H1 (cell line): ENCODE data around the gene TFDP3. TPM values are rescaled to one million over a fixed set of nuclear protein-coding genes. Genes with fewer than 3 reads are reported as not detected.

Experiments used
- CTCF ChIA-PET: fragments of 300-600 bp; sonication (Branson Sonifier 250); formaldehyde crosslinking; loops from one replicate; lab custom pipeline; 2021; ENCODE audit not compliant: partially characterized antibody; lab: Charles Lee
- POLR2A ChIA-PET: fragments of 300-600 bp; sonication (Branson Sonifier 250); formaldehyde crosslinking; loops from one replicate; lab custom pipeline; 2021; ENCODE audit warnings: inconsistent platforms; ENCODE audit not compliant: partially characterized antibody; lab: Charles Lee
- DNase-seq, 2 experiments: peaks; one replicate each; pipeline versions ENCODE4 v3.0.0 to v3.0.0-alpha.2; 2010 to 2022; ENCODE audit warnings: low spot score in 2 of 2, low read depth in 1 of 2, mixed read lengths in 1 of 2
- FAIRE-seq: peaks from 2 replicates; lab custom pipeline; 2011; peaks lifted over from hg19 to GRCh38; lab: Jason Lieb, UNC
- H2AFZ ChIP-seq: 2 replicates; pipeline ENCODE4 v1.8.1; 2012; ENCODE audit warnings: low read length, inconsistent platforms
- H2AK5ac ChIP-seq: 2 replicates; pipeline ENCODE4 v1.6.1; 2013; ENCODE audit warnings: low read depth, low read length
- H2BK120ac ChIP-seq: replicated peaks from 2 replicates; pipeline ENCODE3; 2013; ENCODE audit warnings: low read depth, low read length, inconsistent platforms
- H2BK12ac ChIP-seq: 2 replicates; pipeline ENCODE4 v1.6.1; 2013; ENCODE audit warnings: low read depth, low read length
- H2BK15ac ChIP-seq: 2 replicates; pipeline ENCODE4 v1.6.1; 2013; ENCODE audit warnings: low read length
- H2BK20ac ChIP-seq: 2 replicates; pipeline ENCODE4 v1.6.1; 2013; ENCODE audit warnings: low read length
- H2BK5ac ChIP-seq: 2 replicates; pipeline ENCODE4 v1.6.1; 2013; ENCODE audit warnings: low read depth, low read length
- H3K14ac ChIP-seq: 2 replicates; pipeline ENCODE4 v1.6.1; 2013; ENCODE audit warnings: inconsistent platforms; ENCODE audit not compliant: insufficient read length
- H3K18ac ChIP-seq: 2 replicates; pipeline ENCODE4 v1.6.1; 2013; ENCODE audit warnings: low read length; ENCODE audit errors: extremely low read depth
- H3K23ac ChIP-seq: 2 replicates; pipeline ENCODE4 v1.6.1; 2013; ENCODE audit warnings: inconsistent platforms; ENCODE audit not compliant: insufficient read length
- H3K23me2 ChIP-seq: 2 replicates; pipeline ENCODE4 v1.6.1; 2013; ENCODE audit warnings: low read depth, low read length
- H3K27ac ChIP-seq: 2 replicates; pipeline ENCODE4 v1.6.1; 2011; ENCODE audit warnings: low read depth, low read length, inconsistent platforms
- H3K27me3 ChIP-seq, 4 experiments: replicated peaks in 1 of 4; 1 replicate in 1 of 4; 2 replicates in 3 of 4; pipeline versions ENCODE4 v1.6.1 to v1.8.1; 2011 to 2013; ENCODE audit warnings: low read length in 3 of 4, mild to moderate bottlenecking in 3 of 4, inconsistent platforms in 2 of 4, mixed read lengths in 2 of 4, moderate library complexity in 1 of 4; ENCODE audit not compliant: control insufficient read depth in 3 of 4, insufficient read depth in 3 of 4; ENCODE audit errors: extremely low read depth in 1 of 4
- H3K36me3 ChIP-seq, 4 experiments: 2 replicates each; pipeline versions ENCODE4 v1.6.1 to v1.8.1; 2011 to 2013; ENCODE audit warnings: mild to moderate bottlenecking in 4 of 4, low read length in 3 of 4, moderate library complexity in 2 of 4, control low read depth in 1 of 4, inconsistent platforms in 1 of 4; ENCODE audit not compliant: insufficient read depth in 4 of 4, control insufficient read depth in 2 of 4
- H3K4ac ChIP-seq: replicated peaks from 2 replicates; pipeline ENCODE3; 2013; ENCODE audit warnings: low read length, low read depth, mixed read lengths, inconsistent platforms; ENCODE audit not compliant: insufficient read length
- H3K4me1 ChIP-seq, 4 experiments: replicated peaks in 1 of 4; 1 replicate in 1 of 4; 2 replicates in 3 of 4; pipeline versions ENCODE4 v1.6.1 to v1.8.1; 2011 to 2013; ENCODE audit warnings: low read length in 3 of 4, inconsistent platforms in 2 of 4, mixed read lengths in 1 of 4; ENCODE audit not compliant: insufficient read depth in 4 of 4, control insufficient read depth in 3 of 4
- H3K4me2 ChIP-seq, 2 experiments: 2 replicates each; pipeline versions ENCODE4 v1.6.1 to v1.8.1; 2011 to 2013; ENCODE audit warnings: low read depth in 2 of 2, low read length in 2 of 2, control low read depth in 1 of 2, inconsistent platforms in 1 of 2, mild to moderate bottlenecking in 1 of 2; ENCODE audit not compliant: insufficient read depth in 1 of 2
- H3K4me3 ChIP-seq, 4 experiments: fragments of 200-600, 300-600 bp in 1 of 4; sonication (generic), shearing (Covaris generic), sonication (Bioruptor Twin) in 1 of 4; 2 replicates each; pipeline versions ENCODE4 v1.5.1 to v1.8.1; 2011 to 2016; ENCODE audit warnings: low read length in 4 of 4, low read depth in 3 of 4, control low read depth in 2 of 4, inconsistent platforms in 2 of 4, mild to moderate bottlenecking in 2 of 4, mixed read lengths in 1 of 4, moderate library complexity in 1 of 4; ENCODE audit not compliant: insufficient read depth in 2 of 4; ENCODE audit errors: extremely low read depth in 1 of 4
- H3K56ac ChIP-seq: replicated peaks from 2 replicates; pipeline ENCODE3; 2013; ENCODE audit warnings: low read depth, mild to moderate bottlenecking, mixed read lengths, low read length, inconsistent platforms; ENCODE audit not compliant: insufficient read length
- H3K79me1 ChIP-seq: 2 replicates; pipeline ENCODE4 v1.6.1; 2013; ENCODE audit warnings: low read depth, low read length, control low read depth
- H3K79me2 ChIP-seq, 2 experiments: 2 replicates each; pipeline versions ENCODE4 v1.6.1 to v1.8.1; 2012 to 2013; ENCODE audit warnings: low read length in 2 of 2, mild to moderate bottlenecking in 2 of 2, inconsistent platforms in 1 of 2; ENCODE audit not compliant: insufficient read depth in 2 of 2, control insufficient read depth in 1 of 2
- H3K9ac ChIP-seq, 4 experiments: replicated peaks in 1 of 4; 1 replicate in 1 of 4; 2 replicates in 3 of 4; pipeline versions ENCODE4 v1.6.1 to v1.8.1; 2011 to 2013; ENCODE audit warnings: low read depth in 3 of 4, low read length in 3 of 4, control low read depth in 2 of 4, mild to moderate bottlenecking in 2 of 4, moderate library complexity in 2 of 4, inconsistent platforms in 1 of 4; ENCODE audit errors: extremely low read depth in 1 of 4
- H3K9me3 ChIP-seq, 2 experiments: 2 replicates each; pipeline versions ENCODE4 v1.6.1 to v1.8.1; 2012 to 2013; ENCODE audit warnings: mild to moderate bottlenecking in 2 of 2, moderate library complexity in 2 of 2, control low read depth in 1 of 2, inconsistent platforms in 1 of 2, low read depth in 1 of 2, low read length in 1 of 2, mixed read lengths in 1 of 2; ENCODE audit not compliant: insufficient read depth in 2 of 2
- H4K20me1 ChIP-seq, 2 experiments: replicated peaks in 1 of 2; 2 replicates each; pipeline versions ENCODE3 to v1.8.1; 2011 to 2013; ENCODE audit warnings: inconsistent platforms in 2 of 2, low read length in 2 of 2, mild to moderate bottlenecking in 1 of 2; ENCODE audit not compliant: insufficient read depth in 2 of 2, control insufficient read depth in 1 of 2
- H4K5ac ChIP-seq: 2 replicates; pipeline ENCODE4 v1.6.1; 2013; ENCODE audit warnings: low read length, low read depth, mixed read lengths, inconsistent platforms; ENCODE audit not compliant: insufficient read length
- H4K8ac ChIP-seq: 2 replicates; pipeline ENCODE4 v1.8.0; 2013; ENCODE audit warnings: mild to moderate bottlenecking, moderate library complexity, low read length, inconsistent platforms; ENCODE audit not compliant: insufficient read depth; ENCODE audit errors: extremely low read depth
- H4K91ac ChIP-seq: replicated peaks from 2 replicates; pipeline ENCODE3; 2013; ENCODE audit warnings: low read length, mixed read lengths, inconsistent platforms; ENCODE audit not compliant: insufficient read length
- BACH1 ChIP-seq: IDR thresholded peaks from 2 replicates; pipeline ENCODE4 v1.6.1; 2012; ENCODE audit warnings: low read length, improper control_type of control experiment
- CBX8 ChIP-seq: fragments of 300-800, 300-1000 bp; sonication (generic); IDR thresholded peaks from 2 replicates; pipeline ENCODE4 v1.7.1; 2016; ENCODE audit warnings: low read depth, low read length, borderline replicate concordance
- CREB1 ChIP-seq: IDR thresholded peaks from 2 replicates; pipeline ENCODE4 v1.6.1; 2012; ENCODE audit warnings: inconsistent platforms
- JUND ChIP-seq: IDR thresholded peaks from 2 replicates; pipeline ENCODE4 v1.6.1; 2011; ENCODE audit warnings: mild to moderate bottlenecking, improper control_type of control experiment, low read length
- POU5F1 ChIP-seq: IDR thresholded peaks from 2 replicates; pipeline ENCODE4 v1.6.1; 2011; ENCODE audit warnings: low read depth, mild to moderate bottlenecking, low read length, moderate library complexity
- RAD21 ChIP-seq, 2 experiments: IDR thresholded peaks in 1 of 2; conservative IDR thresholded peaks in 1 of 2; 2 replicates each; pipeline ENCODE4 v1.6.1; 2011; ENCODE audit warnings: low read depth in 2 of 2, low read length in 2 of 2, improper control_type of control experiment in 1 of 2, inconsistent platforms in 1 of 2, mild to moderate bottlenecking in 1 of 2, moderate library complexity in 1 of 2
- RBBP5 ChIP-seq: IDR thresholded peaks from 2 replicates; pipeline ENCODE4 v1.7.1; 2012; ENCODE audit warnings: low read depth, mild to moderate bottlenecking, inconsistent platforms, low read length, moderate library complexity, borderline replicate concordance
- SIX5 ChIP-seq: IDR thresholded peaks from 2 replicates; pipeline ENCODE4 v1.6.1; 2011; ENCODE audit warnings: mild to moderate bottlenecking, low read depth, low read length
- SP1 ChIP-seq: IDR thresholded peaks from 2 replicates; pipeline ENCODE4 v1.6.1; 2011; ENCODE audit warnings: low read depth, low read length
- SUZ12 ChIP-seq: fragments of 200-600 bp; sonication (generic); IDR thresholded peaks from 2 replicates; pipeline ENCODE4 v1.6.1; 2012; ENCODE audit warnings: mild to moderate bottlenecking, inconsistent platforms, low read length, moderate library complexity, mixed read lengths
- WGBS, 2 experiments: shearing (Covaris generic) in 1 of 2; methylation state at CpG; one replicate each; pipeline versions ENCODE4 v1.1.6 to v1.1.7; 2013 to 2015; ENCODE audit warnings: low lambda C conversion rate in 2 of 2, mixed read lengths in 2 of 2, inconsistent platforms in 1 of 2, low coverage in 1 of 2, missing lambda C conversion rate in 1 of 2; ENCODE audit not compliant: insufficient replicate concordance in 2 of 2, insufficient coverage in 1 of 2, insufficient read length in 1 of 2; ENCODE audit errors: extremely low coverage in 1 of 2, missing lambda C conversion rate in 1 of 2; 5-methylcytosine and 5-hydroxymethylcytosine counted together
- polyA plus RNA-seq, 7 experiments: library from polyadenylated mRNA; depleted of rRNA in 3 of 7; stranded (reverse) in 5 of 7; unstranded in 2 of 7; fragments of >200 nt in 5 of 7; fragments of 200-250 nt in 2 of 7; gene quantifications; 1 replicate in 5 of 7; 2 replicates in 1 of 7; 4 replicates in 1 of 7; pipeline versions ENCODE4 v1.2.1 to v1.2.3, GENCODE V29; 2011 to 2013; ENCODE audit warnings: missing spikeins in 2 of 7, mixed read lengths in 2 of 7
- total RNA-seq: library from RNA; stranded (reverse); fragmentation: NEBNext Ultra II Directional; extraction: Animal tissue kit (Norgen Biotek cat#: 25700); gene quantifications from 2 replicates; pipeline ENCODE4 v1.2.1, GENCODE V29; 2021
- TF ChIP-seq, protein P1 (sequence below), 3 experiments: IDR thresholded peaks; 1 replicate in 2 of 3; 2 replicates in 1 of 3; pipeline versions ENCODE4 v1.5.1 to v1.6.1; 2011; ENCODE audit warnings: low read length in 3 of 3, mild to moderate bottlenecking in 3 of 3, inconsistent platforms in 2 of 3, low read depth in 1 of 3, moderate library complexity in 1 of 3; ENCODE audit not compliant: insufficient read depth in 1 of 3; ENCODE audit errors: control extremely low read depth in 1 of 3
- TF ChIP-seq, protein P2 (sequence below): IDR thresholded peaks from 2 replicates; pipeline ENCODE4 v1.6.1; 2012; ENCODE audit warnings: inconsistent platforms

Gene TFDP3
- total and polyA plus RNA-seq, 2 of the 8 experiments (the other 6 are each of a cell fraction or from before 2014, with no cell fraction given): not detected

DNA sequence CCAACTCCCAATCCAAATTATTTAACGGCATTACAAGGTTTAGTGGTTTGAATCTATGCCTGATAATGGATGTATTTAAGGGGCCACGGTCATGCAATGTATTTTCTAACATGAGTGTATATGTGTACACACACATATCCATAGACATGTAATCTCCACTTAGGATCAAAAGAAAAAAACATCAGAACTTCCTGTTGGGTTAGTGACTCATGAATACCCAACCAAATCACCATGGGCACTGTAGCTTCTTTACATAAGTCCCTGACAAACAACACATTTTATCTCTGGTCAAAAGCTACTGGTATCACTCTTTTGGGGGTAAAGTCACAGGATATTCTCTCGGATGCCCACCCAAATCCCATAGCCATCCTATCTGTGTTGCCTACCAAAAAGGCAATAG is 36.5 kb upstream of the TFDP3 start:
- Histone ChIP-seq H3K79me2 (no peaks in the 10 kb centered on the region), H3K56ac (no peak overlapping the region), H2BK15ac (no peak overlapping the region; the same call in 1 of the 2 replicates), H3K4ac (no peak overlapping the region), H3K23ac (no peak overlapping the region), H3K9me3 (no peaks in the 10 kb centered on the region), H3K4me1 (peaks cover 0 to 6% (median 2%) of the 10 kb centered on the region in 4 experiments; a peak in 1 of 7 replicates), H3K79me1 (no peaks in the 10 kb centered on the region), H3K27me3 (no peaks in the 10 kb centered on the region), H4K8ac (no peak overlapping the region), H2BK20ac (no peak overlapping the region), H3K4me3 (no peak overlapping the region), H3K23me2 (no peaks in the 10 kb centered on the region), H3K9ac (no peak overlapping the region), H4K20me1 (no peaks in the 10 kb centered on the region), H4K5ac (no peak overlapping the region), H2AK5ac (no peak overlapping the region), H3K14ac (no peak overlapping the region), H3K27ac (no peak overlapping the region), H3K4me2 (no peak overlapping the region), H2BK12ac (no peak overlapping the region), H2AFZ (no peak overlapping the region), H2BK5ac (no peak overlapping the region), H3K36me3 (no peaks in the 10 kb centered on the region), H2BK120ac (no peak overlapping the region), H3K18ac (no peak overlapping the region), H4K91ac (no peak overlapping the region)
- POLR2A ChIA-PET: no interaction called here
- FAIRE-seq (no peak), DNase-seq (no peak)
- 90% methylated on average over 3 of the region's 3 CpGs; no CpG with 5 or more reads in 1 of the 2 experiments for WGBS, 2 experiments
- CTCF ChIA-PET: interaction anchor here (0.6 to 1.7 kb wide), 2 partner anchors 306 to 374 kb away, joined by 3 to 4 read pairs; no protein-coding TSS in a partner anchor
- TF ChIP-seq RAD21 (IDR thresholded peaks at IDR 0.05 in 1 of 2, conservative IDR thresholded peaks at IDR 0.05 in 1 of 2; ENCODE audit: low read depth in 2 of 2, low read length in 2 of 2) (no peak), SP1 (no peak), RBBP5 (no peak), BACH1 (no peak), SIX5 (no peak), CBX8 (no peak), SUZ12 (no peak), POU5F1 (no peak), JUND (no peak), CREB1 (no peak)
- TF ChIP-seq, protein P1, sequence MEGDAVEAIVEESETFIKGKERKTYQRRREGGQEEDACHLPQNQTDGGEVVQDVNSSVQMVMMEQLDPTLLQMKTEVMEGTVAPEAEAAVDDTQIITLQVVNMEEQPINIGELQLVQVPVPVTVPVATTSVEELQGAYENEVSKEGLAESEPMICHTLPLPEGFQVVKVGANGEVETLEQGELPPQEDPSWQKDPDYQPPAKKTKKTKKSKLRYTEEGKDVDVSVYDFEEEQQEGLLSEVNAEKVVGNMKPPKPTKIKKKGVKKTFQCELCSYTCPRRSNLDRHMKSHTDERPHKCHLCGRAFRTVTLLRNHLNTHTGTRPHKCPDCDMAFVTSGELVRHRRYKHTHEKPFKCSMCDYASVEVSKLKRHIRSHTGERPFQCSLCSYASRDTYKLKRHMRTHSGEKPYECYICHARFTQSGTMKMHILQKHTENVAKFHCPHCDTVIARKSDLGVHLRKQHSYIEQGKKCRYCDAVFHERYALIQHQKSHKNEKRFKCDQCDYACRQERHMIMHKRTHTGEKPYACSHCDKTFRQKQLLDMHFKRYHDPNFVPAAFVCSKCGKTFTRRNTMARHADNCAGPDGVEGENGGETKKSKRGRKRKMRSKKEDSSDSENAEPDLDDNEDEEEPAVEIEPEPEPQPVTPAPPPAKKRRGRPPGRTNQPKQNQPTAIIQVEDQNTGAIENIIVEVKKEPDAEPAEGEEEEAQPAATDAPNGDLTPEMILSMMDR (IDR thresholded peaks at IDR 0.05; ENCODE audit: control extremely low read depth in 1 of 3, insufficient read depth in 1 of 3, low read depth in 1 of 3, low read length in 3 of 3): no peak
- TF ChIP-seq, protein P2, sequence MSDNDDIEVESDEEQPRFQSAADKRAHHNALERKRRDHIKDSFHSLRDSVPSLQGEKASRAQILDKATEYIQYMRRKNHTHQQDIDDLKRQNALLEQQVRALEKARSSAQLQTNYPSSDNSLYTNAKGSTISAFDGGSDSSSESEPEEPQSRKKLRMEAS: no peak
